Measurements from ENCODE around the gene HMG20B.
A peak's percentile ranks its signal among the peaks of the same experiment; 100 is the strongest.

Gene HMG20B

GRCh38 chr19:3608079-3608641 lies 35.4 kb downstream of the HMG20B start:
- DNase-seq: no peak

GRCh38 chr19:3608750-3609322 lies 36.1 kb downstream of the HMG20B start:
- no peak for DNase-seq

GRCh38 chr19:3609779-3610719 lies 37.3 kb downstream of the HMG20B start:
- DNase-seq: no peak

GRCh38 chr19:3610745-3611717 lies 38.3 kb downstream of the HMG20B start:
- no peak for DNase-seq

- no peak for DNase-seq
Observed at GRCh38 chr19:3611841-3612240, 39.1 kb downstream of the HMG20B start.

GRCh38 chr19:3612330-3612729 lies 39.6 kb downstream of the HMG20B start:
- no peak for DNase-seq

- DNase-seq: no peak
Observed at GRCh38 chr19:3612901-3613741, 40.4 kb downstream of the HMG20B start.

- DNase-seq: no peak
Observed at GRCh38 chr19:3613818-3614661, 41.3 kb downstream of the HMG20B start.

GRCh38 chr19:3614858-3615505 lies 42.2 kb downstream of the HMG20B start:
- no peak for DNase-seq

GRCh38 chr19:3615524-3616135 lies 42.9 kb downstream of the HMG20B start:
- DNase-seq: no peak

GRCh38 chr19:3617463-3617862 lies 44.7 kb downstream of the HMG20B start:
- DNase-seq: peak; percentile 38

- peak; percentile 67 for DNase-seq
Observed at GRCh38 chr19:3618144-3618810, 45.5 kb downstream of the HMG20B start.

- no peak for DNase-seq
Observed at GRCh38 chr19:3618811-3619630, 46.3 kb downstream of the HMG20B start.

- DNase-seq: no peak
Observed at GRCh38 chr19:3619631-3620012, 46.9 kb downstream of the HMG20B start.

GRCh38 chr19:3620145-3620816 lies 47.5 kb downstream of the HMG20B start:
- DNase-seq: no peak

GRCh38 chr19:3620817-3621547 lies 48.2 kb downstream of the HMG20B start:
- no peak for DNase-seq

GRCh38 chr19:3621689-3622088 lies 48.9 kb downstream of the HMG20B start:
- no peak for DNase-seq

All from stimulated activated CD4-positive, alpha-beta T cell treated with anti-CD3 and anti-CD28 coated beads, Interleukin-15, amount 100 ng/mL, for 24 hours (primary cell).